ENCODE results near the gene ST6GALNAC3. TPM values are rescaled to one million over a fixed set of nuclear protein-coding genes. Genes with fewer than 3 reads are reported as not detected.

ST6GALNAC3 gene
- total and polyA plus RNA-seq, 2 donors from 2014 or later, result 8.8 to 15.8 TPM

DNA sequence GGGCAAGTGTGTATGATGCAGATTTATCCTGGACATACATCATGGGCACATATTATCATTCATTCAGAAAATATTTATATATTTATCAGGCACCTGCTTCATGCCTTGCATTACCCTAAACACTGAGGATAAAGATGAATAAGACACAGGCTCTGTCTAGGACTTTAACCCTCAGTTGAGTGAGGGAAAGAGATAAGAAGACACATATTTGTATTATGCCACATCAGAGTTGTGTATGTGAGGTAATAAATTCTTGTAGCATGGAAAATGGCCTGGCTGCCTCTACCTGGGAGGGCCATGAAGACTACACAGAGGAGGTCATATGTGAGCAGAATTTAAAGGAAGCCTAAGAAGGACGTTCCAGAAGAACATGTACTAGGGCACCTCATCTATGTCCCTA, 516.9 kb downstream of the ST6GALNAC3 start:
- Histone ChIP-seq H3K27ac (ENCODE audit: low read depth in 2 of 2, low read length in 2 of 2) (no peak overlapping the region), H3K9ac (ENCODE audit: low read length in 3 of 3) (no peak overlapping the region), H3K4me3 (ENCODE audit: low read length in 3 of 3) (no peak overlapping the region), H3K36me3 (ENCODE audit: control insufficient read depth in 2 of 3, insufficient read depth in 3 of 3, low read length in 3 of 3) (no peaks in the 10 kb centered on the region), H3K9me3 (ENCODE audit: control insufficient read depth in 2 of 3, insufficient read depth in 1 of 3, low read length in 3 of 3) (peaks cover 0 to 3% (median 0%) of the 10 kb centered on the region in 3 donors), H3K27me3 (ENCODE audit: control insufficient read depth, insufficient read depth, low read length) (no peaks in the 10 kb centered on the region), H3K4me1 (ENCODE audit: control insufficient read depth in 2 of 3, insufficient read depth in 2 of 3, low read depth in 1 of 3, low read length in 3 of 3) (no peaks in the 10 kb centered on the region)
- intact Hi-C loops (cut with DNase I), result no loop called here
- FAIRE-seq (no peak), DNase-seq (no peak)
- TF ChIP-seq, protein P1, sequence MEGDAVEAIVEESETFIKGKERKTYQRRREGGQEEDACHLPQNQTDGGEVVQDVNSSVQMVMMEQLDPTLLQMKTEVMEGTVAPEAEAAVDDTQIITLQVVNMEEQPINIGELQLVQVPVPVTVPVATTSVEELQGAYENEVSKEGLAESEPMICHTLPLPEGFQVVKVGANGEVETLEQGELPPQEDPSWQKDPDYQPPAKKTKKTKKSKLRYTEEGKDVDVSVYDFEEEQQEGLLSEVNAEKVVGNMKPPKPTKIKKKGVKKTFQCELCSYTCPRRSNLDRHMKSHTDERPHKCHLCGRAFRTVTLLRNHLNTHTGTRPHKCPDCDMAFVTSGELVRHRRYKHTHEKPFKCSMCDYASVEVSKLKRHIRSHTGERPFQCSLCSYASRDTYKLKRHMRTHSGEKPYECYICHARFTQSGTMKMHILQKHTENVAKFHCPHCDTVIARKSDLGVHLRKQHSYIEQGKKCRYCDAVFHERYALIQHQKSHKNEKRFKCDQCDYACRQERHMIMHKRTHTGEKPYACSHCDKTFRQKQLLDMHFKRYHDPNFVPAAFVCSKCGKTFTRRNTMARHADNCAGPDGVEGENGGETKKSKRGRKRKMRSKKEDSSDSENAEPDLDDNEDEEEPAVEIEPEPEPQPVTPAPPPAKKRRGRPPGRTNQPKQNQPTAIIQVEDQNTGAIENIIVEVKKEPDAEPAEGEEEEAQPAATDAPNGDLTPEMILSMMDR (IDR thresholded peaks at IDR 0.05; ENCODE audit: borderline replicate concordance, extremely low read depth, insufficient read depth), result no peak

DNA sequence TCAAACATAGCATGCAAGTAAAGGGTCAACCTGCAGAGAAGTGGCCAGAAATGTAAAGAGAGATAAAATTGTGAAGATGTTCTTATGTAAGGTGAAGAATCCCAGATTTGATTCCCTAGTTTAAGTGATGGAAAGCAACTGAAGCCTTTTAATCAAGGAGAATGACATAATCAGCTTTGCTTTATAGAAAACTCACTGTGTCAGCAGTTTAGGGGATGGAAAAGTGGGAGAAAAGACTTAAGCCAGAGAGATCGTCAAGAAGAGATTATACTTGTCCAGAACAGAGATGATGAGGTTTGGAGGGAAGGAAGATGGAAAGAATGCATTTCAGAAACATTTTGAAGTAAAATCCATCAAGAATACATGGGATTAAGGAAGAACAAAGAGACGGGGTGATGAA, 517.4 kb downstream of the ST6GALNAC3 start:
- FAIRE-seq (no peak), DNase-seq (no peak)
- no peak overlapping the region for H3K4me3 ChIP-seq (ENCODE audit: low read length in 3 of 3)
- intact Hi-C loops (cut with DNase I), result no loop called here
- H3K36me3 ChIP-seq (ENCODE audit: control insufficient read depth in 2 of 3, insufficient read depth in 3 of 3, low read length in 3 of 3), result no peaks in the 10 kb centered on the region
- H3K27me3 ChIP-seq (ENCODE audit: control insufficient read depth, insufficient read depth, low read length), result no peaks in the 10 kb centered on the region
- H3K27ac ChIP-seq (ENCODE audit: low read depth in 2 of 2, low read length in 2 of 2), result no peak overlapping the region
- no peaks in the 10 kb centered on the region for H3K4me1 ChIP-seq (ENCODE audit: control insufficient read depth in 2 of 3, insufficient read depth in 2 of 3, low read depth in 1 of 3, low read length in 3 of 3)
- H3K9ac ChIP-seq (ENCODE audit: low read length in 3 of 3), result no peak overlapping the region
- H3K9me3 ChIP-seq (ENCODE audit: control insufficient read depth in 2 of 3, insufficient read depth in 1 of 3, low read length in 3 of 3), result peaks cover 0 to 3% (median 0%) of the 10 kb centered on the region in 3 donors
- TF ChIP-seq, protein P1 (IDR thresholded peaks at IDR 0.05; ENCODE audit: borderline replicate concordance, extremely low read depth, insufficient read depth), result no peak

DNA sequence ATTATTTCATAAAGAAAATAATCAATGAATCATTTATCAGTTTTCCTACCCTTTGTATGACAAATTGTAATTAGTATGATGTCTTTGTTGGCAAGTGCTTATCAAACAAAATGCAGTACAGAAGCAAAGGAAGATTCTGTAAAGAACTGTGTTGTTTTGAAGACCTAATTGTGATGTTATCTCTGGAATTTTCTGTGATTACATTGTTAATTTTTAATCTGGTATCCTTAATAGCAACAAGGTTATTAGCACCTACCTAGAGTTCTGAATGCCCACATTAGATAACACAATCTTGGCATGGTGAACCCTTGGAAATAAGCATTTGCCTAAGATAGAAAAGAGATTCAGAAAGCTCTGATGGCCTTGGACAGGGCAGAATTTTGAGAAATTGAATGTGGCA, 518.6 kb downstream of the ST6GALNAC3 start:
- DNase-seq, result no peak
- H3K36me3 ChIP-seq (ENCODE audit: control insufficient read depth in 2 of 3, insufficient read depth in 3 of 3, low read length in 3 of 3), result no peaks in the 10 kb centered on the region

More for the DNA sequence above, 518.6 kb downstream of the ST6GALNAC3 start:
- no peak for FAIRE-seq
- Histone ChIP-seq H3K4me3 (ENCODE audit: low read length in 3 of 3) (no peak overlapping the region), H3K9ac (ENCODE audit: low read length in 3 of 3) (no peak overlapping the region), H3K27me3 (ENCODE audit: control insufficient read depth, insufficient read depth, low read length) (no peaks in the 10 kb centered on the region), H3K4me1 (ENCODE audit: control insufficient read depth in 2 of 3, insufficient read depth in 2 of 3, low read depth in 1 of 3, low read length in 3 of 3) (no peaks in the 10 kb centered on the region), H3K9me3 (ENCODE audit: control insufficient read depth in 2 of 3, insufficient read depth in 1 of 3, low read length in 3 of 3) (peaks cover 0 to 3% (median 0%) of the 10 kb centered on the region in 3 donors), H3K27ac (ENCODE audit: low read depth in 2 of 2, low read length in 2 of 2) (no peak overlapping the region)
- intact Hi-C loops (cut with DNase I), result no loop called here
- TF ChIP-seq, protein P1 (IDR thresholded peaks at IDR 0.05; ENCODE audit: borderline replicate concordance, extremely low read depth, insufficient read depth), result no peak

Measured in kidney (tissue), 14 donors.